Measurements from ENCODE around the gene MYO18B. TPM values are rescaled to one million over a fixed set of nuclear protein-coding genes. Genes with fewer than 3 reads are reported as not detected.

Gene MYO18B
- polyA plus RNA-seq, 3 donors, result not detected

DNA sequence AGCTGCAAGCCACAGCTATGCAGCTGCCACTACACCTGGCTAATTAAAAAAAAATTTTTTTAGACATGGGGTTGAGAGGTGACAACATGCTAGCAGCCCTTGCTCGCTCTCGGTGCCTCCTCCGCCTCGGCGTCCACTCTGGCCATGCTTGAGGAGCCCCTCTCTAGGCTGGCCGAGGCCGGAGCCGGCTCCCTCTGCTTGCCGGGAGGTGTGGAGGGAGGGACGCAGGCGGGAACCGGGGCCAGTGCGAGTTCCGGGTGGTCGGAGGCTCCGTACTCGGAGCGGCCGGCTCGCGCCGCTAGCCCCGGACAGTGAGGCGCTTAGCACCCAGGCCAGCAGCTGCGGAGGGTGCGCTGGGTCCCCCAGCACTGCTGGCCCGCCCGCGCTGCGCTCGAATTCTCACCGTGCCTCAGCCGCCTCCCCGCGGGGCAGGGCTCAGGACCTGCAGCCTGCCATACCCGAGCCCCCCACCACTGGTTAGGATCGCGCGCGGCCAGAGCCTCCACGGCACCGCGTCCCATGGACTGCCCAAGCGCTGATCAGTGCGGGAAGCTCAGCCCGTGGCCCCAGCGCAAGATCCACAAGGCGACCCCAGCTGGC is 10.7 kb downstream of the MYO18B start:
- Histone ChIP-seq H3K79me2 (ENCODE audit: insufficient read depth, low read length) (no peaks in the 10 kb centered on the region), H3K9ac (ENCODE audit: insufficient read depth, low read length, poor library complexity, severe bottlenecking) (no peak overlapping the region), H3K4me2 (replicated peaks; ENCODE audit: extremely low read depth, low read length, poor library complexity, severe bottlenecking) (no peak overlapping the region), H3K27me3 (ENCODE audit: control insufficient read depth in 2 of 2, insufficient read depth in 2 of 2, low read length in 2 of 2) (no peaks in the 10 kb centered on the region), H3K9me3 (replicated peaks in 1 of 2; ENCODE audit: control insufficient read depth in 1 of 2, insufficient read depth in 1 of 2, low read length in 2 of 2) (no peaks in the 10 kb centered on the region), H3K27ac (ENCODE audit: low read depth in 1 of 2, low read length in 2 of 2) (no peak overlapping the region), H2AFZ (ENCODE audit: insufficient read depth, low read depth, low read length, poor library complexity, severe bottlenecking) (no peak overlapping the region), H4K20me1 (ENCODE audit: insufficient read depth, low read length) (no peaks in the 10 kb centered on the region), H3K4me3 (replicated peaks in 1 of 3; ENCODE audit: low read depth in 2 of 3, low read length in 3 of 3) (no peak overlapping the region), H3K4me1 (ENCODE audit: control insufficient read depth in 1 of 2, insufficient read depth in 2 of 2, low read length in 2 of 2) (peaks cover 0 to 3% of the 10 kb centered on the region in 2 donors), H3K36me3 (replicated peaks in 1 of 2; ENCODE audit: control insufficient read depth in 1 of 2, insufficient read depth in 2 of 2, low read length in 2 of 2) (no peaks in the 10 kb centered on the region)
- TF ChIP-seq, protein P1, sequence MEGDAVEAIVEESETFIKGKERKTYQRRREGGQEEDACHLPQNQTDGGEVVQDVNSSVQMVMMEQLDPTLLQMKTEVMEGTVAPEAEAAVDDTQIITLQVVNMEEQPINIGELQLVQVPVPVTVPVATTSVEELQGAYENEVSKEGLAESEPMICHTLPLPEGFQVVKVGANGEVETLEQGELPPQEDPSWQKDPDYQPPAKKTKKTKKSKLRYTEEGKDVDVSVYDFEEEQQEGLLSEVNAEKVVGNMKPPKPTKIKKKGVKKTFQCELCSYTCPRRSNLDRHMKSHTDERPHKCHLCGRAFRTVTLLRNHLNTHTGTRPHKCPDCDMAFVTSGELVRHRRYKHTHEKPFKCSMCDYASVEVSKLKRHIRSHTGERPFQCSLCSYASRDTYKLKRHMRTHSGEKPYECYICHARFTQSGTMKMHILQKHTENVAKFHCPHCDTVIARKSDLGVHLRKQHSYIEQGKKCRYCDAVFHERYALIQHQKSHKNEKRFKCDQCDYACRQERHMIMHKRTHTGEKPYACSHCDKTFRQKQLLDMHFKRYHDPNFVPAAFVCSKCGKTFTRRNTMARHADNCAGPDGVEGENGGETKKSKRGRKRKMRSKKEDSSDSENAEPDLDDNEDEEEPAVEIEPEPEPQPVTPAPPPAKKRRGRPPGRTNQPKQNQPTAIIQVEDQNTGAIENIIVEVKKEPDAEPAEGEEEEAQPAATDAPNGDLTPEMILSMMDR (IDR thresholded peaks at IDR 0.05), result no peak
- Mint-ChIP-seq H3K4me3 (no peak overlapping the region), H3K9me3 (peaks cover 0 to 5% (median 0%) of the 10 kb centered on the region in 7 donors), H3K36me3 (no peaks in the 10 kb centered on the region), H3K27me3 (ENCODE audit: low read depth in 3 of 3) (peaks cover 4 to 14% (median 9%) of the 10 kb centered on the region in 3 donors), H3K4me1 (peaks cover 12% of the 10 kb centered on the region), H3K27ac (no peak overlapping the region)
- no peak for DNase-seq
- intact Hi-C loops (cut with micrococcal nuclease), result no loop called here
- 97% methylated on average over 45 of the region's 48 CpGs for WGBS (ENCODE audit: insufficient coverage)

DNA sequence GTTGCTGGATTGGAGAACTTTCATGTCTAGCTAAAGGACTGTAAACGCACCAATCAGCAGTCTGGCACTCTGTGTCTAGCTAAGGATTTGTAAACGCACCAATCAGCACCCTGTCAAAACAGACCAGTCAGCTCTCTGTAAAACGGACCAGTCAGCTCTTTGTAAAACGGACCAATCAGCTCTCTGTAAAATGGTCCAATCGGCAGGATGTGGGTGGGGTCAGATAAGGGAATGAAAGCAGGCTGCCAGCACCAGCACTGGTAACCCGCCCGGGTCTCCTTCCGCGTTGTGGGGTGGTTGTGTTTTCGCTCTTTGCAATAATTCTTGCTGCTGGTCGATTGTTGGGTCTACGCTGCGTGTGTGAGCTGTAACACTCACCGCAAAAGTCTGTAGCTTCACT is 11.3 kb downstream of the MYO18B start:
- no peaks in the 10 kb centered on the region for H3K27me3 ChIP-seq (ENCODE audit: control insufficient read depth in 2 of 2, insufficient read depth in 2 of 2, low read length in 2 of 2)
- no peak overlapping the region for H3K4me3 Mint-ChIP-seq
- no peaks in the 10 kb centered on the region for H4K20me1 ChIP-seq (ENCODE audit: insufficient read depth, low read length)
- no peak overlapping the region for H2AFZ ChIP-seq (ENCODE audit: insufficient read depth, low read depth, low read length, poor library complexity, severe bottlenecking)
- no peaks in the 10 kb centered on the region for H3K36me3 ChIP-seq (replicated peaks in 1 of 2; ENCODE audit: control insufficient read depth in 1 of 2, insufficient read depth in 2 of 2, low read length in 2 of 2)
- TF ChIP-seq, protein P1 (IDR thresholded peaks at IDR 0.05), result no peak
- H3K27ac Mint-ChIP-seq, result no peak overlapping the region
- H3K4me2 ChIP-seq (replicated peaks; ENCODE audit: extremely low read depth, low read length, poor library complexity, severe bottlenecking), result no peak overlapping the region
- H3K9ac ChIP-seq (ENCODE audit: insufficient read depth, low read length, poor library complexity, severe bottlenecking), result no peak overlapping the region
- WGBS (ENCODE audit: insufficient coverage), result 91% methylated on average over 11 of the region's 14 CpGs
- H3K79me2 ChIP-seq (ENCODE audit: insufficient read depth, low read length), result no peaks in the 10 kb centered on the region
- no peaks in the 10 kb centered on the region for H3K9me3 ChIP-seq (replicated peaks in 1 of 2; ENCODE audit: control insufficient read depth in 1 of 2, insufficient read depth in 1 of 2, low read length in 2 of 2)
- peaks cover 0 to 5% (median 0%) of the 10 kb centered on the region in 7 donors for H3K9me3 Mint-ChIP-seq
- H3K27ac ChIP-seq (ENCODE audit: low read depth in 1 of 2, low read length in 2 of 2), result no peak overlapping the region
- H3K27me3 Mint-ChIP-seq (ENCODE audit: low read depth in 3 of 3), result peaks cover 2 to 11% (median 9%) of the 10 kb centered on the region in 3 donors
- no peak overlapping the region for H3K4me3 ChIP-seq (replicated peaks in 1 of 3; ENCODE audit: low read depth in 2 of 3, low read length in 3 of 3)
- peaks cover 0 to 3% of the 10 kb centered on the region in 2 donors for H3K4me1 ChIP-seq (ENCODE audit: control insufficient read depth in 1 of 2, insufficient read depth in 2 of 2, low read length in 2 of 2)
- no peak for DNase-seq
- peaks cover 12% of the 10 kb centered on the region for H3K4me1 Mint-ChIP-seq
- intact Hi-C loops (cut with micrococcal nuclease), result no loop called here
- H3K36me3 Mint-ChIP-seq, result no peaks in the 10 kb centered on the region
